ENCODE measurements around the gene OTC.

DNA sequence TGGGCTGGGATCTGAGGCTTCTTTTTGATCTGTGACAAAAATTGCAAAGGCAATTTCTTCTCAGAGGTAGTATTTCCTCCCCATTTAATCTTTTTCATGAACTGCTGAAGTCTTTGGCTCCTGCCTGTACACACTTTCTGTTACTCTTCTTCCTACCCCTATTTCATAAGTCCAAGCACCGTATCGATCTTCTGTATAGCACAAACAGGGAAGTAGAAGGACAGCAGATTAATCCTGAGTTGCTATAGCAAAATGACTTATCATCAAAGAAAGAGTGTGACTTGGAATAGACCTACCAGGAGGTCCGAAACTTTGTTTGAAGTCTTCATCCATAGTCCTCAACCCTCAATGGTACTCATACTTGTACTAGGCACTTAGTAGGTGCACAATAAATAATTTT lies 22.0 kb downstream of the OTC start:
- TF ChIP-seq, protein P1, sequence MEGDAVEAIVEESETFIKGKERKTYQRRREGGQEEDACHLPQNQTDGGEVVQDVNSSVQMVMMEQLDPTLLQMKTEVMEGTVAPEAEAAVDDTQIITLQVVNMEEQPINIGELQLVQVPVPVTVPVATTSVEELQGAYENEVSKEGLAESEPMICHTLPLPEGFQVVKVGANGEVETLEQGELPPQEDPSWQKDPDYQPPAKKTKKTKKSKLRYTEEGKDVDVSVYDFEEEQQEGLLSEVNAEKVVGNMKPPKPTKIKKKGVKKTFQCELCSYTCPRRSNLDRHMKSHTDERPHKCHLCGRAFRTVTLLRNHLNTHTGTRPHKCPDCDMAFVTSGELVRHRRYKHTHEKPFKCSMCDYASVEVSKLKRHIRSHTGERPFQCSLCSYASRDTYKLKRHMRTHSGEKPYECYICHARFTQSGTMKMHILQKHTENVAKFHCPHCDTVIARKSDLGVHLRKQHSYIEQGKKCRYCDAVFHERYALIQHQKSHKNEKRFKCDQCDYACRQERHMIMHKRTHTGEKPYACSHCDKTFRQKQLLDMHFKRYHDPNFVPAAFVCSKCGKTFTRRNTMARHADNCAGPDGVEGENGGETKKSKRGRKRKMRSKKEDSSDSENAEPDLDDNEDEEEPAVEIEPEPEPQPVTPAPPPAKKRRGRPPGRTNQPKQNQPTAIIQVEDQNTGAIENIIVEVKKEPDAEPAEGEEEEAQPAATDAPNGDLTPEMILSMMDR (IDR thresholded peaks at IDR 0.05) = no peak
- no peak for TF ChIP-seq POLR2A (IDR thresholded peaks at IDR 0.05)

All from uterus (tissue), 2 donors.